Head of caudate nucleus (tissue), 42 donors: Measurements from ENCODE around the gene GALNT14.
A peak's percentile ranks its signal among the peaks of the same experiment; 100 is the strongest.

ENCODE experiments used
- DNase-seq, 42 donors: peaks; one replicate each; pipeline versions ENCODE4 v3.0.0 to v3.0.0-alpha.2; 2020 to 2021; ENCODE audit warnings: mixed read lengths in 7 of 42
- intact Hi-C: fragments of 100-400 bp; cut with DNase I; formaldehyde crosslinking; loops from one replicate; pipeline ENCODE4 v1.15.0; 2022

The GALNT14 gene

GRCh38 chr2:31101701-31102100, 36.5 kb downstream of the GALNT14 start:
- intact Hi-C loops: no loop called here
- no peak for DNase-seq

- intact Hi-C loops: no loop called here
- DNase-seq: no peak
Observed at GRCh38 chr2:31097962-31098613, 40.2 kb downstream of the GALNT14 start.

GRCh38 chr2:31090188-31090587, 48.1 kb downstream of the GALNT14 start:
- DNase-seq: no peak
- intact Hi-C loops: no loop called here

GRCh38 chr2:31089645-31090044, 48.6 kb downstream of the GALNT14 start:
- intact Hi-C loops: no loop called here
- no peak for DNase-seq

- intact Hi-C loops: no loop called here
- DNase-seq: no peak
Observed at GRCh38 chr2:31088504-31089195, 49.6 kb downstream of the GALNT14 start.

GRCh38 chr2:31087491-31087890, 50.7 kb downstream of the GALNT14 start:
- no peak for DNase-seq
- intact Hi-C loops: no loop called here

- intact Hi-C loops: no loop called here
- DNase-seq: no peak
Observed at GRCh38 chr2:31086590-31086989, 51.6 kb downstream of the GALNT14 start.

GRCh38 chr2:31083234-31083993, 54.8 kb downstream of the GALNT14 start:
- intact Hi-C loops: no loop called here
- no peak for DNase-seq

- intact Hi-C loops: no loop called here
- no peak for DNase-seq
Observed at GRCh38 chr2:31082002-31082401, 56.2 kb downstream of the GALNT14 start.

GRCh38 chr2:31081492-31081891, 56.7 kb downstream of the GALNT14 start:
- intact Hi-C loops: no loop called here
- DNase-seq: no peak

- intact Hi-C loops: no loop called here
- DNase-seq: no peak
Observed at GRCh38 chr2:31080361-31080760, 57.9 kb downstream of the GALNT14 start.

- intact Hi-C loops: no loop called here
- peak in 2 of 42 donors; percentile 21 to 42 for DNase-seq
Observed at GRCh38 chr2:31079665-31080064, 58.6 kb downstream of the GALNT14 start.

GRCh38 chr2:31078579-31079105, 59.6 kb downstream of the GALNT14 start:
- DNase-seq: peak in 1 of 42 donors; percentile 26

GRCh38 chr2:31078011-31078410, 60.2 kb downstream of the GALNT14 start:
- peak in 1 of 42 donors; percentile 35 for DNase-seq
- intact Hi-C loops: no loop called here

More at GRCh38 chr2:31078579-31079105, 59.6 kb downstream of the GALNT14 start:
- intact Hi-C loops: no loop called here

- DNase-seq: no peak
- intact Hi-C loops: no loop called here
Observed at GRCh38 chr2:31075941-31076590, 62.2 kb downstream of the GALNT14 start.

- DNase-seq: no peak
- intact Hi-C loops: no loop called here
Observed at GRCh38 chr2:31075431-31075830, 62.8 kb downstream of the GALNT14 start.

GRCh38 chr2:31071741-31072140, 66.5 kb downstream of the GALNT14 start:
- DNase-seq: no peak
- intact Hi-C loops: no loop called here

GRCh38 chr2:31070339-31071125, 67.7 kb downstream of the GALNT14 start:
- DNase-seq: no peak
- intact Hi-C loops: no loop called here
